ENCODE data around the gene KCNJ14. TPM values are rescaled to one million over a fixed set of nuclear protein-coding genes. Genes with fewer than 3 reads are reported as not detected.

KCNJ14 gene
- 1.6 and 1.8 TPM in 2 replicates for total RNA-seq

- intact Hi-C loops (cut with micrococcal nuclease) = no loop called here
Observed at GRCh38 chr19:48455171-48455907, at the start of gene KCNJ14. Gene KCNJ14 (plus strand): TSS chr19:48455574. CDS start chr19:48461725, 6,151 bp downstream.

- intact Hi-C loops (cut with micrococcal nuclease) = no loop called here
Observed at GRCh38 chr19:48405850-48406249, 49.5 kb upstream of the KCNJ14 start.

GRCh38 chr19:48413879-48414587, 41.3 kb upstream of the KCNJ14 start:
- intact Hi-C loops (cut with micrococcal nuclease) = no loop called here

GRCh38 chr19:48415395-48415794, 40.0 kb upstream of the KCNJ14 start:
- intact Hi-C loops (cut with micrococcal nuclease) = loop anchor here (1.0 to 5.0 kb wide), 3 partner anchors 16 to 77 kb away; partner anchors contain the start of gene CYTH2

GRCh38 chr19:48415806-48416221, 39.6 kb upstream of the KCNJ14 start:
- intact Hi-C loops (cut with micrococcal nuclease) = loop anchor here (1.0 to 5.0 kb wide), 3 partner anchors 17 to 76 kb away; partner anchors contain the start of gene CYTH2

- intact Hi-C loops (cut with micrococcal nuclease) = loop anchor here (5.0 kb wide), 1 partner anchor 75 kb away; no protein-coding TSS in a partner anchor
Observed at GRCh38 chr19:48417421-48417820, 38.0 kb upstream of the KCNJ14 start.

GRCh38 chr19:48418317-48419064, 36.9 kb upstream of the KCNJ14 start:
- intact Hi-C loops (cut with micrococcal nuclease) = loop anchor here (1.0 to 5.0 kb wide), 2 partner anchors 27 to 74 kb away; partner anchors contain the start of gene GRWD1

GRCh38 chr19:48419158-48419920, 36.0 kb upstream of the KCNJ14 start:
- intact Hi-C loops (cut with micrococcal nuclease) = loop anchor here (1.0 to 5.0 kb wide), 2 partner anchors 26 to 73 kb away; partner anchors contain the start of gene GRWD1

GRCh38 chr19:48421548-48421947, 33.8 kb upstream of the KCNJ14 start:
- intact Hi-C loops (cut with micrococcal nuclease) = no loop called here

GRCh38 chr19:48424694-48425219, 30.6 kb upstream of the KCNJ14 start:
- intact Hi-C loops (cut with micrococcal nuclease) = no loop called here

GRCh38 chr19:48428670-48429069, 26.7 kb upstream of the KCNJ14 start:
- intact Hi-C loops (cut with micrococcal nuclease) = no loop called here

GRCh38 chr19:48433337-48433736, 22.0 kb upstream of the KCNJ14 start:
- intact Hi-C loops (cut with micrococcal nuclease) = no loop called here

- intact Hi-C loops (cut with micrococcal nuclease) = no loop called here
Observed at GRCh38 chr19:48436586-48436985, 18.8 kb upstream of the KCNJ14 start.

GRCh38 chr19:48441360-48442050, 13.9 kb upstream of the KCNJ14 start:
- intact Hi-C loops (cut with micrococcal nuclease) = loop anchor here (10.0 kb wide), 1 partner anchor 47 kb away; the partner anchor contains the start of genes GRIN2D and KDELR1

GRCh38 chr19:48442116-48443035, 13.0 kb upstream of the KCNJ14 start:
- intact Hi-C loops (cut with micrococcal nuclease) = loop anchor here (10.0 kb wide), 1 partner anchor 48 kb away; the partner anchor contains the start of genes GRIN2D and KDELR1

- intact Hi-C loops (cut with micrococcal nuclease) = loop anchor here (10.0 kb wide), 1 partner anchor 48 kb away; the partner anchor contains the start of genes GRIN2D and KDELR1
Observed at GRCh38 chr19:48443256-48443655, 12.1 kb upstream of the KCNJ14 start.

- intact Hi-C loops (cut with micrococcal nuclease) = loop anchor here (10.0 kb wide), 1 partner anchor 49 kb away; the partner anchor contains the start of genes GRIN2D and KDELR1
Observed at GRCh38 chr19:48443731-48444128, 11.6 kb upstream of the KCNJ14 start.
